ENCODE measurements around the gene NANP. TPM values are rescaled to one million over a fixed set of nuclear protein-coding genes. Genes with fewer than 3 reads are reported as not detected.

Gene NANP
- total and polyA plus RNA-seq, 2 of the 4 experiments (the other 2 are of a cell fraction): 4.9 to 7.2 TPM

DNA sequence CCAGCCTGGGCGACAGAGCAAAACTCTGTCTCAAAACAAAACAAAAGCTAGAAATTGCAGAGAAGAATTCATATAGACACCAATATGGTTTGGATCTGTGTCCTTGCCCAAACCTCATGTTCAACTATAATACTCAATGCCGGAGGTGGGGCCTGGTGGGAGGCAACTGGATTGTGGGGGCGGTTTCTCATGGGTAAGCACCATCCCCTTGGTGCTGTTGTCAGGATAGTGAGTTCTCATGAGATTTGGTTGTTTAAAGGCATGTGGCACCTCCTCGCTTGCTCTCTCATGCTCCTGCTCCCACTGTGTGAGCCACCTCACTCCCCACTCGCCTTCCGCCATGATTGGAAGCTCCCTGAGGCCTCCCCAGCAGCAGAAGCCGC lies 53.7 kb downstream of the NANP start:
- peaks cover 10% of the 10 kb centered on the region for H3K4me1 ChIP-seq (ENCODE audit: control insufficient read depth, insufficient read depth, low read length)
- dilution Hi-C loops (cut with HindIII; ENCODE audit: low sequenced_read_pairs, unreplicated experiment) (no loop called here), in situ Hi-C loops (cut with MboI; ENCODE audit: low sequenced_read_pairs) (no loop called here), intact Hi-C loops (cut with micrococcal nuclease) (no loop called here)
- H2AK9ac ChIP-seq (replicated peaks; ENCODE audit: low read depth, low read length, poor library complexity): no peak overlapping the region
- no peak overlapping the region for H3K4me2 ChIP-seq (ENCODE audit: low read depth, low read length)
- ChIA-PET CTCF (no interaction called here), POLR2A (ENCODE audit: unreplicated experiment) (interaction anchor here (1.1 kb wide), 1 partner anchor 62 kb away, joined by 4 read pairs; no protein-coding TSS in a partner anchor)
- peaks cover 19% of the 10 kb centered on the region for H4K20me1 ChIP-seq (ENCODE audit: insufficient read depth, low read length)
- no peak overlapping the region for H2BK15ac ChIP-seq (ENCODE audit: low read depth, low read length)
- H2BK120ac ChIP-seq (ENCODE audit: low read depth, low read length): no peak overlapping the region
- H4K91ac ChIP-seq (ENCODE audit: insufficient read depth, low read depth, low read length): no peak overlapping the region
- peaks cover 4% of the 10 kb centered on the region; the same call in 1 of the 2 replicates for H3K36me3 ChIP-seq (ENCODE audit: control insufficient read depth, insufficient read depth, low read length)
- no peak for DNase-seq
- H3K14ac ChIP-seq (replicated peaks; ENCODE audit: low read depth, low read length): no peak overlapping the region
- no peaks in the 10 kb centered on the region for H3K9me3 ChIP-seq (ENCODE audit: control insufficient read depth, insufficient read depth, low read length)
- H4K8ac ChIP-seq (ENCODE audit: low read depth in 2 of 2, low read length in 2 of 2): no peak overlapping the region
- H3K9ac ChIP-seq (ENCODE audit: low read depth, low read length): no peak overlapping the region
- no peak overlapping the region for H3K56ac ChIP-seq (ENCODE audit: extremely low read depth, insufficient read depth, low read length)
- H3K9me1 ChIP-seq (ENCODE audit: insufficient read depth, low read length): peaks cover 5% of the 10 kb centered on the region; the same call in 1 of the 2 replicates
- no peak for ATAC-seq (ENCODE audit: low read depth)
- H2AK5ac ChIP-seq (ENCODE audit: low read depth, low read length): no peak overlapping the region
- TF ChIP-seq SMC3 (IDR thresholded peaks at IDR 0.05; ENCODE audit: low read depth, low read length) (no peak), RFX5 (IDR thresholded peaks at IDR 0.05; ENCODE audit: low read depth, low read length) (no peak), FOS (IDR thresholded peaks at IDR 0.05; ENCODE audit: low read depth, low read length) (no peak), MAZ (IDR thresholded peaks at IDR 0.05; ENCODE audit: borderline replicate concordance, low read depth, low read length) (no peak), NFE2L2 (IDR thresholded peaks at IDR 0.05; ENCODE audit: low read depth, low read length) (no peak), MAFK (IDR thresholded peaks at IDR 0.05; ENCODE audit: low read depth, low read length) (no peak)
- TF ChIP-seq, protein P1, sequence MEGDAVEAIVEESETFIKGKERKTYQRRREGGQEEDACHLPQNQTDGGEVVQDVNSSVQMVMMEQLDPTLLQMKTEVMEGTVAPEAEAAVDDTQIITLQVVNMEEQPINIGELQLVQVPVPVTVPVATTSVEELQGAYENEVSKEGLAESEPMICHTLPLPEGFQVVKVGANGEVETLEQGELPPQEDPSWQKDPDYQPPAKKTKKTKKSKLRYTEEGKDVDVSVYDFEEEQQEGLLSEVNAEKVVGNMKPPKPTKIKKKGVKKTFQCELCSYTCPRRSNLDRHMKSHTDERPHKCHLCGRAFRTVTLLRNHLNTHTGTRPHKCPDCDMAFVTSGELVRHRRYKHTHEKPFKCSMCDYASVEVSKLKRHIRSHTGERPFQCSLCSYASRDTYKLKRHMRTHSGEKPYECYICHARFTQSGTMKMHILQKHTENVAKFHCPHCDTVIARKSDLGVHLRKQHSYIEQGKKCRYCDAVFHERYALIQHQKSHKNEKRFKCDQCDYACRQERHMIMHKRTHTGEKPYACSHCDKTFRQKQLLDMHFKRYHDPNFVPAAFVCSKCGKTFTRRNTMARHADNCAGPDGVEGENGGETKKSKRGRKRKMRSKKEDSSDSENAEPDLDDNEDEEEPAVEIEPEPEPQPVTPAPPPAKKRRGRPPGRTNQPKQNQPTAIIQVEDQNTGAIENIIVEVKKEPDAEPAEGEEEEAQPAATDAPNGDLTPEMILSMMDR (conservative IDR thresholded peaks at IDR 0.05; ENCODE audit: low read depth, low read length): no peak
- H3K18ac ChIP-seq (ENCODE audit: low read depth, low read length): no peak overlapping the region
- no peak overlapping the region for H3K4me3 ChIP-seq (ENCODE audit: insufficient read depth, low read depth, low read length)
- H3K79me1 ChIP-seq (ENCODE audit: low read depth in 1 of 2, low read length in 2 of 2): peaks cover 16 to 62% of the 10 kb centered on the region in 2 experiments
- no peak overlapping the region for H3K27ac ChIP-seq (ENCODE audit: insufficient read depth, low read length)
- H3K23ac ChIP-seq (ENCODE audit: low read depth, low read length): no peak overlapping the region
- no peak overlapping the region for H2BK5ac ChIP-seq (ENCODE audit: low read depth, low read length, poor library complexity, severe bottlenecking)
- no TSS peak for BruUV-seq (replicated peaks)
- H2AFZ ChIP-seq (replicated peaks; ENCODE audit: low read length, poor library complexity): no peak overlapping the region
- no peak overlapping the region for H4K5ac ChIP-seq (ENCODE audit: low read depth, low read length)
- H3K27me3 ChIP-seq (ENCODE audit: control insufficient read depth, insufficient read depth, low read length): no peaks in the 10 kb centered on the region
- WGBS, 2 experiments (ENCODE audit: extremely low coverage in 2 of 2, insufficient read length in 1 of 2): no CpG with 5 or more reads among the region's 7 CpGs
- no peak overlapping the region for H3K4ac ChIP-seq (ENCODE audit: low read depth, low read length)
- H2BK20ac ChIP-seq (ENCODE audit: low read depth, low read length): no peak overlapping the region
